ENCODE results near the gene FBL.

- no peak for TF ChIP-seq CTCF (IDR thresholded peaks at IDR 0.05)
- no peak for TF ChIP-seq POLR2A (IDR thresholded peaks at IDR 0.05)
These were observed 25.2 kb upstream of the FBL start for GRCh38 chr19:39871362-39871761.
